ENCODE data around the gene LIPF. TPM values are rescaled to one million over a fixed set of nuclear protein-coding genes. Genes with fewer than 3 reads are reported as not detected.
"Not testable (repeated sequence)": the region's sequence is repeated elsewhere in the genome, so short reads cannot be mapped to it uniquely, and the experiment has no call there.

LIPF gene
- total RNA-seq, 1 donor: not detected

GRCh38 chr10:88702848-88703597 lies 38.8 kb downstream of the LIPF start:
- DNase-seq (ENCODE audit: insufficient read length, low spot score, missing footprints): peak; percentile 8
- H4K20me1 ChIP-seq (ENCODE audit: insufficient read depth, low read length): no peaks in the 10 kb centered on the region

GRCh38 chr10:88705958-88706357 lies 41.7 kb downstream of the LIPF start, which contains the start of gene LIPK:
Gene LIPK (plus strand): TSS chr10:88706249. CDS start chr10:88724544, 18,295 bp downstream.
- Histone ChIP-seq H3K4me1 (ENCODE audit: insufficient read depth, low read length) (peaks cover 16% of the 10 kb centered on the region), H3K36me3 (ENCODE audit: insufficient read depth, low read length) (no peaks in the 10 kb centered on the region), H3K4me3 (ENCODE audit: insufficient read depth, low read length) (no peak within 1 kb of the TSS), H3K27ac (ENCODE audit: low read depth, low read length) (no peak within 1 kb of the TSS), H3K4me2 (ENCODE audit: insufficient read depth, low read length) (no peak within 1 kb of the TSS), H3K27me3 (ENCODE audit: insufficient read depth, low read length) (no peaks in the 10 kb centered on the region), H4K20me1 (ENCODE audit: insufficient read depth, low read length) (no peaks in the 10 kb centered on the region), H3K9me3 (ENCODE audit: low read depth, low read length) (no peaks in the 10 kb centered on the region), H2AFZ (ENCODE audit: low read length) (no peak within 1 kb of the TSS), H3K79me2 (ENCODE audit: insufficient read depth, low read length) (no peaks in the 10 kb centered on the region)
- DNase-seq (ENCODE audit: insufficient read length, low spot score, missing footprints): no peak
- TF ChIP-seq CTCF (IDR thresholded peaks at IDR 0.05; ENCODE audit: extremely low read depth, low read depth, low read length): no peak

More at GRCh38 chr10:88702848-88703597, 38.8 kb downstream of the LIPF start:
- no peaks in the 10 kb centered on the region for H3K79me2 ChIP-seq (ENCODE audit: insufficient read depth, low read length)
- no peaks in the 10 kb centered on the region for H3K9me3 ChIP-seq (ENCODE audit: low read depth, low read length)
- H3K27me3 ChIP-seq (ENCODE audit: insufficient read depth, low read length): no peaks in the 10 kb centered on the region
- H3K4me2 ChIP-seq (ENCODE audit: insufficient read depth, low read length): no peak overlapping the region
- no peak overlapping the region for H3K4me3 ChIP-seq (ENCODE audit: insufficient read depth, low read length)
- H3K4me1 ChIP-seq (ENCODE audit: insufficient read depth, low read length): peaks cover 16% of the 10 kb centered on the region
- no peak for TF ChIP-seq CTCF (IDR thresholded peaks at IDR 0.05; ENCODE audit: extremely low read depth, low read depth, low read length)
- no peak overlapping the region for H3K27ac ChIP-seq (ENCODE audit: low read depth, low read length)
- H3K36me3 ChIP-seq (ENCODE audit: insufficient read depth, low read length): no peaks in the 10 kb centered on the region
- H2AFZ ChIP-seq (ENCODE audit: low read length): no peak overlapping the region

- no peaks in the 10 kb centered on the region for H3K79me2 ChIP-seq (ENCODE audit: insufficient read depth, low read length)
- H4K20me1 ChIP-seq (ENCODE audit: insufficient read depth, low read length): no peaks in the 10 kb centered on the region
- H3K27ac ChIP-seq (ENCODE audit: low read depth, low read length): no peak overlapping the region
- no peak overlapping the region for H2AFZ ChIP-seq (ENCODE audit: low read length)
- TF ChIP-seq CTCF (IDR thresholded peaks at IDR 0.05; ENCODE audit: extremely low read depth, low read depth, low read length): no peak
- peak; percentile 6 for DNase-seq (ENCODE audit: insufficient read length, low spot score, missing footprints)
- peaks cover 16% of the 10 kb centered on the region for H3K4me1 ChIP-seq (ENCODE audit: insufficient read depth, low read length)
- no peaks in the 10 kb centered on the region for H3K36me3 ChIP-seq (ENCODE audit: insufficient read depth, low read length)
- peak overlapping the region; percentile 36 for H3K4me2 ChIP-seq (ENCODE audit: insufficient read depth, low read length)
- H3K4me3 ChIP-seq (ENCODE audit: insufficient read depth, low read length): no peak overlapping the region
- H3K9me3 ChIP-seq (ENCODE audit: low read depth, low read length): no peaks in the 10 kb centered on the region
- H3K27me3 ChIP-seq (ENCODE audit: insufficient read depth, low read length): no peaks in the 10 kb centered on the region
Measured at GRCh38 chr10:88707429-88708155, 43.4 kb downstream of the LIPF start.

- not testable (repeated sequence) for DNase-seq (ENCODE audit: insufficient read length, low spot score, missing footprints); H3K4me2 ChIP-seq (ENCODE audit: insufficient read depth, low read length); H3K27ac ChIP-seq (ENCODE audit: low read depth, low read length); H3K79me2 ChIP-seq (ENCODE audit: insufficient read depth, low read length); H3K9me3 ChIP-seq (ENCODE audit: low read depth, low read length); H3K36me3 ChIP-seq (ENCODE audit: insufficient read depth, low read length); H3K4me3 ChIP-seq (ENCODE audit: insufficient read depth, low read length); H2AFZ ChIP-seq (ENCODE audit: low read length); H4K20me1 ChIP-seq (ENCODE audit: insufficient read depth, low read length); H3K27me3 ChIP-seq (ENCODE audit: insufficient read depth, low read length)
- peaks cover 14% of the 10 kb centered on the region for H3K4me1 ChIP-seq (ENCODE audit: insufficient read depth, low read length)
Measured at GRCh38 chr10:88709361-88709760, 45.1 kb downstream of the LIPF start.
